PC-9 (cell line): Measurements from ENCODE around the gene MAPKAP1. TPM values are rescaled to one million over a fixed set of nuclear protein-coding genes. Genes with fewer than 3 reads are reported as not detected.

Experiments used
- BruUV-seq: library from RNA; stranded (reverse); fragments of 400-500 nt; replicated peaks from 2 replicates; lab custom pipeline; 2021; lab: Mats Ljungman, UMichigan
- CTCF ChIA-PET: fragments of 300-600 bp; sonication (Branson Sonifier 250); formaldehyde crosslinking; loops from one replicate; lab custom pipeline; 2022; ENCODE audit warnings: antibody characterized with exemption; lab: Charles Lee
- POLR2A ChIA-PET: fragments of 300-600 bp; sonication (Branson Sonifier 250); formaldehyde crosslinking; loops from one replicate; lab custom pipeline; 2022; ENCODE audit warnings: antibody characterized with exemption; ENCODE audit not compliant: unreplicated experiment; lab: Charles Lee
- DNase-seq, 2 experiments: peaks; one replicate each; pipeline versions ENCODE4 v3.0.0 to v3.0.0-alpha.2; 2015 to 2022; ENCODE audit warnings: mixed read lengths in 1 of 2
- H2AFZ ChIP-seq: fragments of 200-600 bp; sonication (generic); 2 replicates; pipeline ENCODE4 v1.8.1; 2017; ENCODE audit warnings: antibody characterized with exemption
- H3F3A ChIP-seq: fragments of 200-600 bp; sonication (generic); 2 replicates; pipeline ENCODE4 v1.8.1; 2017; ENCODE audit warnings: antibody characterized with exemption, mild to moderate bottlenecking, low read depth; ENCODE audit not compliant: insufficient read depth
- H3K27ac ChIP-seq: fragments of 200-600 bp; sonication (generic); 2 replicates; pipeline ENCODE4 v1.6.1; 2016; ENCODE audit warnings: mixed run types
- H3K27me3 ChIP-seq: fragments of 200-600 bp; sonication (generic); 2 replicates; pipeline ENCODE4 v1.6.1; 2016; ENCODE audit warnings: low read depth, mixed run types; ENCODE audit not compliant: insufficient read depth
- H3K36me3 ChIP-seq: fragments of 200-600 bp; sonication (generic); 2 replicates; pipeline ENCODE4 v1.6.1; 2016; ENCODE audit warnings: low read depth, mixed run types
- H3K4me1 ChIP-seq: fragments of 200-600 bp; sonication (generic); replicated peaks from 2 replicates; pipeline ENCODE4 v1.6.1; 2016; ENCODE audit warnings: mixed run types; ENCODE audit not compliant: insufficient read depth
- H3K4me2 ChIP-seq: fragments of 200-600 bp; sonication (generic); 2 replicates; pipeline ENCODE4 v1.6.1; 2017; ENCODE audit warnings: mixed run types
- H3K4me3 ChIP-seq: fragments of 200-600 bp; sonication (generic); 2 replicates; pipeline ENCODE4 v1.6.1; 2016; ENCODE audit warnings: mixed run types
- H3K79me2 ChIP-seq: fragments of 200-600 bp; sonication (generic); 2 replicates; pipeline ENCODE4 v1.6.1; 2017; ENCODE audit warnings: low read depth, mixed run types
- H3K9me2 ChIP-seq: fragments of 200-600 bp; sonication (generic); 2 replicates; pipeline ENCODE4 v1.8.1; 2017; ENCODE audit warnings: mild to moderate bottlenecking; ENCODE audit not compliant: insufficient read depth
- H3K9me3 ChIP-seq: fragments of 200-600 bp; sonication (generic); 2 replicates; pipeline ENCODE4 v1.8.1; 2016; ENCODE audit warnings: low read depth; ENCODE audit not compliant: insufficient read depth
- H4K20me1 ChIP-seq: fragments of 200-600 bp; sonication (generic); 2 replicates; pipeline ENCODE4 v1.8.1; 2017; ENCODE audit not compliant: insufficient read depth
- EZH2 ChIP-seq: fragments of 200-600 bp; sonication (generic); IDR thresholded peaks from 2 replicates; pipeline ENCODE4 v1.8.0; 2017; ENCODE audit warnings: antibody characterized with exemption, low read depth
- intact Hi-C: fragments of 100-400 bp; cut with micrococcal nuclease; formaldehyde crosslinking; loops from one replicate; pipeline ENCODE4 v1.10.0; 2022; ENCODE audit not compliant: unreplicated experiment
- total RNA-seq: library from RNA; stranded (reverse); gene quantifications from 2 replicates; pipeline ENCODE4 v1.2.3, GENCODE V29; 2021
- TF ChIP-seq, protein P1 (sequence below): fragments of 200-600 bp; sonication (generic); conservative IDR thresholded peaks from 2 replicates; pipeline ENCODE4 v1.6.1; 2017; ENCODE audit warnings: mixed run types, antibody characterized with exemption, mild to moderate bottlenecking, moderate library complexity

Gene MAPKAP1
- total RNA-seq, 1 experiment from 2014 or later = 115 TPM

DNA sequence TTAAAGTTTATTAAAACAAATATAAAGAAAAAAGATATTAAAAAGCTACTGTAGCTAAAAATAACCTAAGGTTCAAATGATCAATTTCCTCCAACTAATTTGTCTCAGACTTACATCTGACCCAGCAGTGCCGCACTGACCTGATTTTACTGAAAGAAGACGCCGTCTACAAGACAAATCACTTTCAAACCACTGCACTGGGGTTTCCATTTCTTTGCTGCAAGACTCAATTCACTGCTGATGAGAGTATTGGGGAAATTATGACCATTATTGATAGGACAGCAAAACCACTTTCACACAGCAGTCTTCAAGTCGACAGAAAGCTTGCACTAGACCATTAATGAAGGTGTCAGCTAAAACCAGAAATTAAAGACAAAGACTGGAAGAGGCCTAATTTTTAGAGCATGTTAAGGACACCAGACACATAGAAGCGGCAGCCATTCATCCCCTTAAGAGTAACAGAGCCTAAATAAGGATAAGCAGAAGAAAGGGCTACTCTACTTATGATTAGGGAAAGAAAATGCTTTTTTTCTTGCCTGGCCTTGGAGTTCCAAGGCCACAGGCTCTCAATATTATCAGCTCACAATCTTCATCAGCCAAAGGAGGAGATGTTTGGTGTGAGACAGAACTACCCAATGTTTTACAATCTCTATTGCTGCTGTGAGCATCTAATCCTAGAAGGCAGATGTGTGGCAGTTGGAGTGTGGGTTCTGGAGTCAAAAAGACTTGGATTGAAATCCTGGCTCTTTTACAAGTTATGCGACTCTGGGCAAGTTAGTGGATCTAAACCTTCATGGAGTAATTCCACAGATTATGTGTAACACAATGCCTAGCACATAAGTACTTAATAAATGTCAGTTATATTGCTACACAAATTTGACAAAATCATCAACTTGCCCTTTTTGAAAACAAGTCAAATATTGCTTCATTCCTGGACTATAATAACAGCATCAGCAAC, 190.7 kb downstream of the MAPKAP1 start:
- TF ChIP-seq, protein P1, sequence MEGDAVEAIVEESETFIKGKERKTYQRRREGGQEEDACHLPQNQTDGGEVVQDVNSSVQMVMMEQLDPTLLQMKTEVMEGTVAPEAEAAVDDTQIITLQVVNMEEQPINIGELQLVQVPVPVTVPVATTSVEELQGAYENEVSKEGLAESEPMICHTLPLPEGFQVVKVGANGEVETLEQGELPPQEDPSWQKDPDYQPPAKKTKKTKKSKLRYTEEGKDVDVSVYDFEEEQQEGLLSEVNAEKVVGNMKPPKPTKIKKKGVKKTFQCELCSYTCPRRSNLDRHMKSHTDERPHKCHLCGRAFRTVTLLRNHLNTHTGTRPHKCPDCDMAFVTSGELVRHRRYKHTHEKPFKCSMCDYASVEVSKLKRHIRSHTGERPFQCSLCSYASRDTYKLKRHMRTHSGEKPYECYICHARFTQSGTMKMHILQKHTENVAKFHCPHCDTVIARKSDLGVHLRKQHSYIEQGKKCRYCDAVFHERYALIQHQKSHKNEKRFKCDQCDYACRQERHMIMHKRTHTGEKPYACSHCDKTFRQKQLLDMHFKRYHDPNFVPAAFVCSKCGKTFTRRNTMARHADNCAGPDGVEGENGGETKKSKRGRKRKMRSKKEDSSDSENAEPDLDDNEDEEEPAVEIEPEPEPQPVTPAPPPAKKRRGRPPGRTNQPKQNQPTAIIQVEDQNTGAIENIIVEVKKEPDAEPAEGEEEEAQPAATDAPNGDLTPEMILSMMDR = no peak
- no peak for TF ChIP-seq EZH2
- intact Hi-C loops = no loop called here
- Histone ChIP-seq H3F3A (peaks cover 25% of the 10 kb centered on the region), H3K4me1 (peaks cover 35% of the 10 kb centered on the region), H3K79me2 (0 out of 2 replicates have a peak, but pooled peaks cover 2% of the 10 kb centered on the region), H3K4me2 (no peak overlapping the region), H3K27ac (no peak overlapping the region), H3K27me3 (no peaks in the 10 kb centered on the region), H3K9me3 (no peaks in the 10 kb centered on the region), H3K9me2 (no peaks in the 10 kb centered on the region), H3K4me3 (no peak overlapping the region), H3K36me3 (no peaks in the 10 kb centered on the region), H4K20me1 (no peaks in the 10 kb centered on the region), H2AFZ (no peak overlapping the region)
- CTCF ChIA-PET = no interaction called here
- POLR2A ChIA-PET = interaction anchor here (0.6 kb wide), 1 partner anchor 77 kb away, joined by 3 read pairs; no protein-coding TSS in a partner anchor
- no peak for DNase-seq
- no TSS peak for BruUV-seq

DNA sequence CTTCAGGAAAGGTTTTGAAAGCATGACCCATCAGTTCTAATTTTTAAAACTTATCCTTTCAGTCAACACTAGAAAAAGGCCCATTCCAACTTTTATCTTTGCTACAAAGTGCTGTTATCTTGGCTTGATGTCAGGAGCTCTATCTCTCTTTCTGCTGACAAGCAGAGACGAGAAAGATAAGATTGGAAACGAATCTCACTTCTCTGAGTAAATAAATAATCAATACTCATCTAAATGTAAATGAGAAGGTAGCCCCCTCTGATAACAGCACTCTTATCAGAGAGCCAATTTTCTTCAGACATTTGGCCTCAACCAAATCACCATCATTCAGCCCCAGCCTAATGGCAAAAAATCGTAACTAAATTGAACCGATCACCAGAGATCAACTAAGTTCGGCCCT, 191.7 kb downstream of the MAPKAP1 start:
- peaks cover 3% of the 10 kb centered on the region; the same call in 1 of the 2 replicates for H3K79me2 ChIP-seq
- no peak overlapping the region for H2AFZ ChIP-seq
- H3K9me3 ChIP-seq = no peaks in the 10 kb centered on the region
- ChIA-PET CTCF (no interaction called here), POLR2A (no interaction called here)
- H3K4me2 ChIP-seq = no peak overlapping the region
- no peaks in the 10 kb centered on the region for H4K20me1 ChIP-seq
- TF ChIP-seq, protein P1 = no peak
- TF ChIP-seq EZH2 = no peak
- no peak overlapping the region for H3K4me3 ChIP-seq
- H3K4me1 ChIP-seq = peaks cover 25% of the 10 kb centered on the region
- H3K27ac ChIP-seq = no peak overlapping the region
- H3F3A ChIP-seq = peaks cover 16% of the 10 kb centered on the region; the same call in 1 of the 2 replicates
- no peak for DNase-seq
- no peaks in the 10 kb centered on the region for H3K27me3 ChIP-seq
- no peaks in the 10 kb centered on the region for H3K36me3 ChIP-seq
- no peaks in the 10 kb centered on the region for H3K9me2 ChIP-seq
- intact Hi-C loops = no loop called here
- no TSS peak for BruUV-seq

DNA sequence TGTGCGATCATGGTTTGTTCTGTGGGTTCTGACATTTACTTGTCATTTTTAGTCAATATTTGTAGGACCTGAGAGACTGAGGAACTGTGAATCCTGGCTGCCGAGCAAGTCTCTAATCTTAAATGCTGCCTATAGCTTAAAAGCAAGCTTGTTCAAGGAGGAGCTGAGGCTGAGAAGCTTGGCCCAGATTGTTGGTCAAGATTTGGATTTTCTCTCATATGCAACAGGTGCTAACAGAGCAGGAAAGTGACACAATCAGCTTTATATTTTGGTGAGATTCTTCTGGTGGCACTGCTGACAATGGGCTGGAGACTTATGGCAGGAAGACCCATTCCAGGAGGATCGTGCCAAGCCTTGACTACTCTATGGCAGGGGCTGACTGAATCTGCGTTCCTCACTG, 192.5 kb downstream of the MAPKAP1 start:
- intact Hi-C loops = no loop called here
- Histone ChIP-seq H3K4me2 (peak overlapping the region; percentile 82), H3K27me3 (no peaks in the 10 kb centered on the region), H3K79me2 (peaks cover 3% of the 10 kb centered on the region; the same call in 1 of the 2 replicates), H4K20me1 (no peaks in the 10 kb centered on the region), H3K9me3 (no peaks in the 10 kb centered on the region), H3K9me2 (no peaks in the 10 kb centered on the region), H3K27ac (peak overlapping the region; percentile 85), H3F3A (peaks cover 16% of the 10 kb centered on the region; the same call in 1 of the 2 replicates), H3K4me1 (peaks cover 25% of the 10 kb centered on the region), H2AFZ (no peak overlapping the region), H3K4me3 (peak overlapping the region; percentile 57; the same call in 1 of the 2 replicates), H3K36me3 (no peaks in the 10 kb centered on the region)
- no peak for DNase-seq
- TF ChIP-seq EZH2 = no peak
- TF ChIP-seq, protein P1 = no peak
- BruUV-seq = no TSS peak
- POLR2A ChIA-PET = no interaction called here
- CTCF ChIA-PET = interaction anchor here (0.6 to 0.9 kb wide), 3 partner anchors 8 to 884 kb away, joined by 3 read pairs; no protein-coding TSS in a partner anchor
